HG03469 (cell line): ENCODE measurements around the gene NRG3.

Experiments
- ATAC-seq: cut with Tn5 transposase; IDR thresholded peaks from one replicate; pipeline ENCODE4 v1.9.1; 2021; ENCODE audit warnings: mild to moderate bottlenecking, moderate library complexity, moderate number of reproducible peaks; ENCODE audit not compliant: unreplicated experiment

The NRG3 gene

GRCh38 chr10:82544377-82544776 lies 669.4 kb downstream of the NRG3 start:
- no peak for ATAC-seq

- no peak for ATAC-seq
Measured at GRCh38 chr10:82551506-82551905, 676.5 kb downstream of the NRG3 start.

- ATAC-seq: no peak
Measured at GRCh38 chr10:82552267-82552666, 677.3 kb downstream of the NRG3 start.

GRCh38 chr10:82554381-82554780 lies 679.4 kb downstream of the NRG3 start:
- ATAC-seq: no peak

- no peak for ATAC-seq
Measured at GRCh38 chr10:82558014-82558607, 683.1 kb downstream of the NRG3 start.

- ATAC-seq: no peak
Measured at GRCh38 chr10:82564353-82565196, 689.6 kb downstream of the NRG3 start.

- ATAC-seq: no peak
Measured at GRCh38 chr10:82565197-82565575, 690.2 kb downstream of the NRG3 start.

- ATAC-seq: no peak
Measured at GRCh38 chr10:82572744-82573143, 697.8 kb downstream of the NRG3 start.

GRCh38 chr10:82574081-82574480 lies 699.1 kb downstream of the NRG3 start:
- no peak for ATAC-seq

GRCh38 chr10:82575318-82575717 lies 700.3 kb downstream of the NRG3 start:
- ATAC-seq: no peak

- no peak for ATAC-seq
Measured at GRCh38 chr10:82576093-82576492, 701.1 kb downstream of the NRG3 start.

- no peak for ATAC-seq
Measured at GRCh38 chr10:82581940-82582339, 706.9 kb downstream of the NRG3 start.

GRCh38 chr10:82591421-82591820 lies 716.4 kb downstream of the NRG3 start:
- no peak for ATAC-seq

- no peak for ATAC-seq
Measured at GRCh38 chr10:82597840-82598239, 722.8 kb downstream of the NRG3 start.

- no peak for ATAC-seq
Measured at GRCh38 chr10:82609845-82610244, 734.9 kb downstream of the NRG3 start.

- ATAC-seq: no peak
Measured at GRCh38 chr10:82618007-82618406, 743.0 kb downstream of the NRG3 start.

- no peak for ATAC-seq
Measured at GRCh38 chr10:82621680-82622079, 746.7 kb downstream of the NRG3 start.

- ATAC-seq: no peak
Measured at GRCh38 chr10:82622479-82622878, 747.5 kb downstream of the NRG3 start.

- no peak for ATAC-seq
Measured at GRCh38 chr10:82625512-82626189, 750.7 kb downstream of the NRG3 start.

GRCh38 chr10:82628373-82628772 lies 753.4 kb downstream of the NRG3 start:
- ATAC-seq: no peak

- no peak for ATAC-seq
Measured at GRCh38 chr10:82643076-82643475, 768.1 kb downstream of the NRG3 start.

GRCh38 chr10:82643601-82644000 lies 768.6 kb downstream of the NRG3 start:
- ATAC-seq: no peak
